Activated T-helper 1 cell treated with anti-CD3 and anti-CD28 coated beads, Interleukin-2, amount 50 U/mL, for 16 hours (primary cell): ENCODE results near the gene ANKRD13D.

Experiments used
- DNase-seq, 2 donors: peaks; one replicate each; pipeline ENCODE4 v3.0.0-alpha.2; 2020; ENCODE audit warnings: low read depth in 1 of 2, low spot score in 1 of 2

The ANKRD13D gene

DNA sequence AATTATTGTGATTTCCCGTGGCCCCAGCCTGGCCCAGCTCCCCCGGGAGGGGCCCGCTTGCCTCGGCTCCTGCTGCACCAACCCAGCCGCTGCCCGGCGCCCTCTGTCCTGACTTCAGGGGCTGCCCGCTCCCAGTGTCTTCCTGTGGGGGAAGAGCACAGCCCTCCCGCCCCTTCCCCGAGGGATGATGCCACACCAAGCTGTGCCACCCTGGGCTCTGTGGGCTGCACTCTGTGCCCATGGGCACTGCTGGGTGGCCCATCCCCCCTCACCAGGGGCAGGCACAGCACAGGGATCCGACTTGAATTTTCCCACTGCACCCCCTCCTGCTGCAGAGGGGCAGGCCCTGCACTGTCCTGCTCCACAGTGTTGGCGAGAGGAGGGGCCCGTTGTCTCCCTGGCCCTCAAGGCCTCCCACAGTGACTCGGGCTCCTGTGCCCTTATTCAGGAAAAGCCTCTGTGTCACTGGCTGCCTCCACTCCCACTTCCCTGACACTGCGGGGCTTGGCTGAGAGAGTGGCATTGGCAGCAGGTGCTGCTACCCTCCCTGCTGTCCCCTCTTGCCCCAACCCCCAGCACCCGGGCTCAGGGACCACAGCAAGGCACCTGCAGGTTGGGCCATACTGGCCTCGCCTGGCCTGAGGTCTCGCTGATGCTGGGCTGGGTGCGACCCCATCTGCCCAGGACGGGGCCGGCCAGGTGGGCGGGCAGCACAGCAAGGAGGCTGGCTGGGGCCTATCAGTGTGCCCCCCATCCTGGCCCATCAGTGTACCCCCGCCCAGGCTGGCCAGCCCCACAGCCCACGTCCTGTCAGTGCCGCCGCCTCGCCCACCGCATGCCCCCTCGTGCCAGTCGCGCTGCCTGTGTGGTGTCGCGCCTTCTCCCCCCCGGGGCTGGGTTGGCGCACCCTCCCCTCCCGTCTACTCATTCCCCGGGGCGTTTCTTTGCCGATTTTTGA is 3.3 kb upstream of the ANKRD13D start:
- no peak for DNase-seq

DNA sequence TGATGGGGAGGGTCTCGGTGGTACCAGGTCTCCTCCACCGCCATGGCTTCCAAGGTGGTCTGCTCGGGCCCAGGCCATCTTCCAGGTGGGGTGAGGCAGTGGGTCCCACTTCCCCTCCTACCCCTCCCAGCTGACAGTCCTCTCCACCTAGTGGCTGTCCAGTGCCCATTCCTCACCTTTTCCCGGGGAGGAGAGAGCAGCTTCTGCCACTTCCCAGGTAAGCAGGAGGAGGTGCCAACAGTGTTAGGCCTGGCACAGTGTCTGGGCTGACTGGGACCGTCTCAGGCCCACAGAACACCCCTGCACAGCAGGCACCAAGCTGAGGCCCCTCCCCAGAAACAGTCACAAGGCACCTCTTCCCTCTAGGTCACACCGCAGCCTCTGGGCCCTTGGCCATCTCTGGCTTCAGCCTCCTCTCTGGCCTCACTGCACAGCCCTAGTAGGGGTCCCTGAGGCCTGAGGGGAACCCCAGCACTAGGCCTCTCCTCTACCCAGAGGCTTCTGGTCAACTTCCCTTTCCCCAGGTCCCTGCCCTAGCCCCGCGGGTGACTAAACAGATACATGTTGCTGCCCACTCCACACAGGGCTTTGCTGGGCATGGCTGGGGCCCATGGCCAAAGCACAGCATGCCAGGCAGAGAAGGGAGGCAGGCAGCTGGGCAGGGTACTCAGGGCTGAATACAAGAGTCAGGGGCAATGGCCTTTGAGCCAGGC is 2.3 kb upstream of the ANKRD13D start:
- DNase-seq: no peak

DNA sequence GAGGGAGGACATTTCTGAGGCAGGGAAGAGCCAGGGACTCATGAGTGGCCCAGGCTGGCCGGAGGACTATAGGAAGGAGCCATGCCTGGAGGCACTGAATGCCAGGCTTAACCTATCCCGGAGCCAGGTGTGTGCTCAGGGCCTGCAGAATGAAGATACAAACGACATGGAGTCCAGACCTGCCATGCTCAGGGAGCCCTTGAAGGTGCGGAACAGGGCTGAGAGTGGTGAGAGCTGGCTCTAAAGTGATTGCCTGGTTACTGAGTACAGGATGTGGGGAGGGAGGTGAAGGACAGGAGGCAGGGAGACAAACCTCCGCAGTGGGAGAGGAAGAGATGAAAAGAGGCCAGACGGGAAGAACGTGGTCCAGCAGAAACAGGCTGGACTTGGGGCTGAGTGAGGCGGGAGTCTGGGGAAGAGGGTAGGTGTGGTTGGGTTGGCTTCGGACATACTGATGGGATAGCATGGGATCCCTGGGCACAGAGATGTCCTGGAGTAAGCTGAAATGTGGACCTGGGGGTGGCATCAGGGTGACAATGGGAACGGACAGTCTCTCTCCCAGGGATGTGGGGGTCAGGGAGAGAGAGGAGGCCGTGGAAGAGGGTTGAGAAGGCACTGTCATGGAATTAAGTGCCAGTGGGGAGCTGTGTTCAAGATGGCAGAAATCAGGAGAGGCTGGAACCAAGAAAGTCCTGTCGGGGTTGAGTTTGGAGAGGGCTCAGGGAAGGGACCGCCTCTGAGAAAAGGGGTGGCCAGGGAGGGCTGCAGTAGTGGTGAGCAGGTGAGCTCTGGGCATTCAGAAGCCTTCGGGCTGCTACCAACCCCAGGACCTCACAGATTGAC is 1.5 kb upstream of the ANKRD13D start:
- no peak for DNase-seq

DNA sequence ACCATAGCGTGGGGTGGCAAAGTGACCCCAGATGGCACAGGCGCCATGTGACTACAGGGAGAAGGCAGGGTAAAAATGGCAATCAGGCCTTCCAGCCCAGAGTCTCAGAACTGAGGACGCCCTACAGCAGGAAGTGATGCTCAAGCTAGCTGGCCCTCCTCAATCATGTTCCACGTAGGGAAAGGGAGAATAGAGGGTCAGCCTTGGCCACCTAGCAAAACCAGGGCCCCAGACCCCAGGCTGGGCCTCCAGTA is 978 bp upstream of the ANKRD13D start:
- DNase-seq: no peak

DNA sequence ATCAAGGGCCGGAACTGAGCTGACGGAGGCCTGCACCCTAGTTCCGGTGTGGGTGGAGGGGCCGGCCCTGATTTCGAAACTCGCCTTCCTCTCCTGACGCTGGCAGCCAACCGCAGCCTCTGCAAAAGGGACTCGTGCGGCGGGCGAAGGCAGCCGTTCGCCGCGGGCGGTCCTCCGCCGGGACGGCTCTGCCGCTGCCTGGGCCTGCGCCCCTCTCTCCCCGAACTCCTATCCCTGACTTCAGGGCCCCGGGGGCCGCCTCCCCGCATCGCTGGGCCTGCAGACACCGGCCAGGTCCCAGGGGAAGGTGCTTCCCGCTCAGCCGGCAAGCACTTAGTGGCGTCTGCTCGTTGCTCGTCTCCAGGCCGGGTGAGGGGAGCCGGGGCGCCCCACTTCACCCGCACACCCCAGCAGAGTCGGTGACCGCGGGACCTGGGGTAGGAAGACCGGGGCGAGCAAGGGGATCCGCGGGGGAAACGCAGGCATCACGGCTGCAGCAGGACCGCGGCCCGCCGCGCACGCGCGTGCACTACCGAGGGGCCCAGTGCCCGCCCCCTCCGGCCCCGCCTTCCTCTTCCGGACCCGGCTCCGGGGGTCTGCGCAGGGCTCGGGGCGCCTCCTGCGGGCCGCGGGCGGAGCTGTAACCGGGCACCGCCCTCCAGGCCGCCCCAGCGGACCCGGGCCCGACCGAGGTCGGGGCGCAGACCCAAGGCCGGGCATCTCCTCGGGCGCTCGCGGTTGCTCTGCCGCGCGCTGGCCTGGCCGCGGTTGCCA is 464 bp upstream of the ANKRD13D start:
- DNase-seq: peak; percentile 68 to 78

DNA sequence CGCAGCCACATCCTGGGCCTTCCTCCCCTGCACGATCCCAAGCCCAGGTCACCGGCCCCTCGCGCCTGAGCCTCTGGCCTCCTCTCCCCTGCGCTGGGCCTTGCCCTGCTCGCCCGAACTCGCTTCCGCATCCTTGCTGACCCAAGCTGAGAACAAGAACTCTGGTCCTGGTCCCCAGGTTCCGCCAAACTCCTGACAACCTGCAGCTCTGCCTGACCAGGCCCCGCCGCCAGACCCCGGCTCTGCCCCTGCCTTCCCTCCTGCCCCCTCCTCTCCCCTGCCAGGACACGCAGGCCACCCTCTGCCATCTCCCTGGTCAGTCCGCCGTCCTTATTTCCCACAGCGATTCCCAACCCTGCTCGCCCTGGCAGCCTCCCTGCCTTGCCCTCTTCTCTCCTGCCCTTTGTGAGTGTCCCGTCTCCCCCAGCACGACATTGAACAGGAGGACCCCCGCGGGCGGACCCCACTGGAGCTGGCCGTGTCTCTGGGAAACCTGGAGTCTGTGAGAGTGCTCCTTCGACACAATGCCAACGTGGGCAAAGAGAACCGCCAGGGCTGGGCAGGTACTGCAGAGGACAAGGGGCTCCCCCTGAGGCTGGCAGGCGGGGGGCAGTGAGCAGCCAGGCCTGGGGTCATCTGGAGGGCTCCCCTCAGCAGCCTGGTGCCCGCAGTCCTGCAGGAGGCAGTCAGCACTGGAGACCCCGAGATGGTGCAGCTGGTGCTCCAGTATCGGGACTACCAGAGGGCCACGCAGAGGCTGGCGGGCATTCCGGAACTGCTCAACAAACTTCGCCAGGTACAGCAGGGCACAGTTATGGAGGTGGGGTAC is 762 bp downstream of the ANKRD13D start:
- no peak for DNase-seq

DNA sequence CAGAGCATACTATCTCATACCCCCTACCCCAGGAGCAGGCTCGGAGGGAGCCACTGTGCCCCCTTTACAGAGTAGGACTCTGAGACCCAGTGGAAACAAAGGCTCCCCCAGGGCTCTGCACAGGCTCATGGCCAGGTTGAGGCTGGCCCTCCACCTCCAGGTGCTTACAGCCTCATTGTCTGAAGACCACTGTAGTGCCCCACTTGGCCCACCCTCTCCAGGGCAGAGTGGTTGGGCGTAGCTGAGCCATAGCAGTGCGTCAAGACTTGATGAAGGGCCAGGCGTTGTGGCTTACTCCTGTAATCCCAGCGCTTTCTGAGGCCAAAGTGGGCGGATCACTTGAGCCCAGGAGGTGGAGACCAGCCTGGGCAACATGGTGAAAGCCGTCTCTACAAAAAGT is 1.7 kb downstream of the ANKRD13D start:
- DNase-seq: no peak

DNA sequence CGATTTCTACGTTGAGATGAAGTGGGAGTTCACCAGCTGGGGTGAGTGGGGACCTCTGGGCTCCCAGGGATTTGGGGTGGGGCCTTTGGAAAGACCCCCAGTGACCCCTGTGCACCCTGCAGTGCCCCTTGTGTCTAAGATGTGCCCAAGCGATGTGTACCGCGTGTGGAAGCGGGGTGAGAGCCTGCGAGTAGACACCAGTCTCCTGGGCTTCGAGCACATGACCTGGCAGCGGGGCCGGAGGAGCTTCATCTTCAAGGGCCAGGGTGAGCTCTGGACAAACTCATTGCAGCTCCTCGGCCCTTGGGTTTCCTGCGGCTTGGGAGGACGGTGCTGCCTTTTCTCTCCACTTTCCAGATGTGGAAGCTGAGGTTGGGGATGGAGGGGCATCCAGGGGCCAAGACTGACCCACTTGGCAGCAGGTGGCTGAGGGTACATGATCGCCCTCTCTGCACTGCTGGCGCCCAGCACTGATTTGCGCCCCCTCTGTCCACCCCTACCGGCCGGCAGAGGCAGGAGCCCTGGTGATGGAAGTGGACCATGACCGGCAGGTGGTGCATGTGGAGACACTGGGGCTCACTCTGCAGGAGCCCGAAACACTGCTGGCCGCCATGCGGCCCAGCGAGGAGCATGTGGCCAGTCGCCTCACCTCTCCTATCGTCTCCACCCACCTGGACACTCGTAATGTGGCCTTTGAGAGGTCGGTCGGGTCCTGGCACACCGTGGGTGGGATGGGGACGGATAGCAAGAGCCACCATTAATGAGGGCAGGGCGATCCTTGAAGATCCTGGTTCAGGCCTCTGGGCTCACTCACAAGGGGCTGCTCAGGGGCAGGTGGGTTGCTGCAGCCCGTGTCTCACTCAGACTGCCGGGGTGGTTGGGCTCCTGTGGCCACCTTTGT is 2.6 kb downstream of the ANKRD13D start:
- DNase-seq: no peak

DNA sequence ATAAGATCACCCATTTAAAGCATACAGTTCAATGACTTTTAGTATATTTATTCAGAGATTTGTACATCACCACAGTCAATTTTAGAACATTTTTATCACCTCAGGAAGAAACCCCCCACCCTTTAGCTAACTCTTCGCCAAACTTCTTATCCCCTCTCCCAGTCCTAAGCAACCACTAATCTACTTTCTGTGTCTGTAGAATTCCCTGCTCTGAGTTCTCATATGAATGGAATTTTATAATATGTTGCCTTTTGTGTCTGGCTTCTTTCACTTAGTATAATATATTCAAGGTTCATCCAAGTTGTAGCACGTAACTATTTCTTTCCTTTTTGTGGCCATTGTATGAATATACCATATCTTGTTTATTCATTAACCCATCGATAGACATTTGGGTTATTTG is 3.6 kb downstream of the ANKRD13D start:
- DNase-seq: no peak

DNA sequence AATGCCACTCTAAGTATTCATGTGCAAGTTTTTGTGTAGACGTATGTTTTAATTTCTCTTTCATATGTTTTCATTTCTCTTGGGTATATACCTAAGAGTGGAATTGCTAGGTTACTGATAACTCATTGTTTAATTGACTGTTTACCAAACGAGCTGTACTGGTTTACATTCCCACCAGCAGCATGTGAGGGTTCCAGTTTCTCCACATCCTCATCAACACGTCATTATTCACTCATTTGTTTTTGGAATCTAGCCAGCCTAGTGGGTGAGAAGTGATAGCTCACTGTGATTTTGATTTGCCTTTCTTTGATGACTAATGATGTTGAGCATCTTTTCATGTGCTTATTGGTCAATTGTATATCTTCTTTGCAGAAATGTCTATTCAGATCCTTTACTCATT is 4.0 kb downstream of the ANKRD13D start:
- no peak for DNase-seq

DNA sequence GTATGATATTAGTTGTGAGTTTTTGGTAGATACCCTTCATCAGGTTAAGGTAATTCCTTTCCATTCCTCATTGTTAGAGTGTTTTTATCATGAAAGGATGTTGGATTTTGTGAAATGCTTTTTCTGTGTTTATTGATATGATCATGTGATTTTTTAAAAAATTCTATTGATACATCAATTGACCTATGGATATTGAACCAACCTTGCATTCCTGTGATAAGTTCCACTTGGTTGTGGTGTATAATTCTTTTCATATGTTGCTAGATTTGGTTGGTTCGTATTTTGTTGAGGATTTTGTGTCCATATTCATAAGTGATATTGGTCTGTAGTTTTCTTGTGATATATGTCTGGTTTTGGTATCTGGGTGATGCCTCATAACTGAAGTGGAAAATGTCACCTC is 6.7 kb downstream of the ANKRD13D start:
- no peak for DNase-seq

DNA sequence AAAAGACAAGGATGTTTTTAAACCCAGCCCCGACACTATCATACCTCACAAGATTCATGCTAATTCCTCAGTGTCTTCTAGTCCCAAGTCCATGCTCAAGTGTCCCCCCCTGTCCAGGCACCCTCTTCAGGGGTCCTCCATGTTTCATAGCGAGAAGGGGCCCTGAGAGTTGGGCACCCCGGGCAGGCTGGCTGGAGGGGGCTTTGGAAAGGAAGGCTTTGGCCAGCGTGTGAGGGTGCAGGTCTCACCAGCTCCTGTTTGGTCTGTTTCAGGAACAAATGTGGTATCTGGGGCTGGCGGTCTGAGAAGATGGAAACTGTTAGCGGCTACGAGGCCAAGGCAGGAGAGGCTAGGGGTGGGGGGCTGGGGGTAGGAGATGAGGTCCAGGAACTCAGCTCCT is 9.7 kb downstream of the ANKRD13D start:
- no peak for DNase-seq

DNA sequence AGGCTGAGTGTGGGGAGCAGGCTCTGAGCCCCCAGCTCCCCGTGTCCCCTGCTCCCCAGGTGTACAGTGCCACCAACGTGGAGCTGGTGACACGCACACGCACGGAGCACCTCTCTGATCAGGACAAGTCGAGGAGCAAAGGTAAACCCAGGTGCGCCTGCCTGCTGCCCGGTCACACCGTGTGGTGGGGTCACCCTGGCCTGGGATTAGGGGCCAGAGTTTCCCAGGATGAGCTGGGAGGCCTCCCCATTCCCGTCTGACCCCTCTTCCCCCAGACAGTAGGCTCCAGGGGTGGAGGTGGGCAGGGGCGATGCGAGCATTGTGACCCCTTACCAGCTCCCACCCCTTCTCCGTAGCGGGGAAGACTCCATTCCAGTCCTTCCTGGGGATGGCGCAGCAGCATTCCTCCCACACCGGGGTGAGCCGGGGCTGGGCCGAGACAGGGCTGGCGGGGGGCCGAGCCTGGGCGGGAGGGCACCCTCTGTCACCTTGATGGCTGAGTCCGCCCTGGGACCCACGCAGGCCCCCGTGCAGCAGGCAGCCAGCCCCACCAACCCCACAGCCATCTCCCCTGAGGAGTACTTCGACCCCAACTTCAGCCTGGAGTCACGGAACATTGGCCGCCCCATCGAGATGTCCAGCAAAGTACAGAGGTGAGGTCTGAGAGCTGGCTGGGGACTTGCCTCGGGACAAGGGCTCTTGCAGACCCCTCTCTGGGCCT is 10.5 kb downstream of the ANKRD13D start:
- no peak for DNase-seq

DNA sequence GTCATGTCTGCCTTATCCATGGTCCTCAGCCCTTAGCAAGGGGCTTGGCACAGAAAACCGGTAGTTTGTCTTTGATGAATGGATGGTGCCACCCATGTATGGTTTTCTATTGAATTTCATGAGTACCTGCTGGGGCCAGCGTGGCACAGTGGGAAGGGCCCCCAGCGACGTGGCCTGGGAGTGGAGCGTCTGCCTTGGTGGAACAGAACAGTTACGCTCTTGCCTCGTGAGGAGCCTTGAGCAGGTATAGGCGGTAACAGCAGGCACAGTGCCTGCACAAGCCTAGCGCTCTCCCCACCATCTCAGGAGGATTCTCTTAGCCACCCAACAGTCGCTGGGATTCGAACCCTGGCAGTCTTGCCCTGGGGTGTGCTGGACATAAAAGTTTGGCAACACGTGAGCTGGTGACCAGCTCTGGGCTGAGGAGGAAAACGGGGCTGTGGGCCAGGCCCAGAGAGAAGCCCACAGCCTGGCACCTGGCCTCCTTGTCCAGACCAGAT is 11.2 kb downstream of the ANKRD13D start:
- DNase-seq: no peak

DNA sequence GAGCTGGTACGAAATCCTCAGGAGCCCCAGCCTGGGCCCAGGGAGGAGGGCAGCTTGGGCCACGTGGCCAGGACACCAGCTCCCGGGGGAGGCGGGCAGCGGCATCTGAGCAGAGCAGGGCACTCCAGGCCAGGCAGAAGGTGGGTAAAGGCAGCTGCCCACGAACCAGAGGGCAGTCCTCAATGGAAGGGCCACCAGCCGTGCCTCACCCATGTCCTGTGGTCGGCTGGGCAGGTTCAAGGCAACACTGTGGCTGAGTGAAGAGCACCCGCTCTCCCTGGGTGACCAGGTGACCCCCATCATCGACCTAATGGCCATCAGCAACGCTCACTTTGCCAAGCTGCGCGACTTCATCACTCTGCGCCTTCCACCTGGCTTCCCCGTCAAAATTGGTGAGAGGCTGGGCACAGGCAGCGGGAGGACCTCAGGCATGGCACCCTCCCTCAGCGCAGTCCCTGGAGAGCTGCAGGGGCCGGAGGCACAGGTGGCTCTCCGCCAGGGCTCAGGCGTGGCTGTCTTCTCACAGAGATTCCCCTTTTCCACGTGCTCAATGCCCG is 11.7 kb downstream of the ANKRD13D start:
- DNase-seq: no peak

DNA sequence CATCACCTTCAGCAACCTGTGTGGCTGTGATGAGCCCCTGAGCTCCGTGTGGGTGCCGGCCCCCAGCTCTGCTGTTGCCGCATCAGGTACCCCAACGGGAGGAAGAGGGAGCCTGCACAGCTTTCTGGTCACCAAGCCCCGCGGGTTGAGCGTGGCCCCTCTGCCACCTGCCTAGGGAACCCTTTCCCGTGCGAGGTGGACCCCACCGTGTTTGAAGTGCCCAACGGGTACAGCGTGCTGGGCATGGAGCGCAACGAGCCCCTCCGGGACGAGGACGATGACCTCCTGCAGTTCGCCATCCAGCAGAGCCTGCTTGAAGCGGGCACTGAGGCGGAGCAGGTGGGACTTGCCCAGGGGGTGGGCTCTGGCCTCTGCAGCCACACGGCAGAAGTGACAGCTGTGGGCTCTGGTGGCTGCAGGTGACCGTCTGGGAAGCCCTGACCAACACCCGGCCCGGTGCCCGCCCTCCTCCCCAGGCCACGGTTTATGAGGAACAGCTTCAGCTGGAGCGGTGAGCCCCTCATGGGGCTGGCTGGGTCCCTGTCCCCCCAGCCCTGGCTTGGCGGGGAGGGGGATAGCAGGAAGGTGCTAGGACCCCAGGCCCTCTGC is 12.3 kb downstream of the ANKRD13D start:
- DNase-seq: no peak

DNA sequence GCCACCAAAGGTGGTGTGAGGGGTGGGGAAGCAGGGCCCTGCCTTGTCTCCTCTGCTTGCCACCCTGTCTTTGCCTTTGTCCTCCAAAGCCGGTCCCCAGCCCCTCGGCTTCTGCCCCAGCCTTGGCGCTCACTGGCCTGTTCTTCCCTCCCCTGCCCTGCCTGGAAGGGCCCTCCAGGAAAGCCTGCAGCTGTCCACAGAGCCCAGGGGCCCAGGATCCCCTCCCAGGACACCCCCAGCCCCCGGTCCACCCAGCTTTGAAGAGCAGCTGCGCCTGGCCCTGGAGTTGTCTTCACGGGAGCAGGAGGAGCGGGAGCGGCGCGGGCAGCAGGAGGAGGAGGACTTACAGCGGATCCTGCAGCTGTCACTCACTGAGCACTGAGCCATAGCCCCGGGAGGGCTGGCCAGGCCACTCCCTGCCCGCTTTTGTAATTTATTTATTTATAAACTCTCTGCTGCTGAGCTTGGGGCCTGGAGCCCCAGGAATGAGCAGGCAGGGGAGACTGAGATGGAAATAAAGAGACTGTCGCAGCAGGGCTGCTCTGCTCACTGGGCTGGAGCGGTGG is 12.9 kb downstream of the ANKRD13D start:
- no peak for DNase-seq
